ENCODE data around the gene WDSUB1.

The WDSUB1 gene

DNA sequence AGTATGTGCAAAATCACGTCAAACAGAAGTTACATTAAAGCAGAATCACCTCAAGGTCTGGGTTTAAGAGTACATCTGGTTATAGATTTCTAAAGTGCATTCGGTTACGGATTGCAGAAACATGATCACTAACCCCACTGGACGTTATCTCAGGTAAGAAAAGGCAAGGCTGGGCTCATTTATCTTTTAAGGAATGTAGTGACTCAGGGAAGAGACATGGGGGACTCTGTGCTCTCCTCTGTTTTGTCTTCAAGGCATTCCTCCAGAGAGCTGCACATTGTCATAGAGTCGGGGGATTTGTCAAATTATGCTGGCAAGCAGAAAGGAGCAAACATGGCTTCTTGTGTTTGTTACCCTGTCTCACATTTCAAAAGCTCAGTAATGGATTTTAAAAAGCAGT is 14.3 kb downstream of the WDSUB1 start:
- DNase-seq (ENCODE audit: low read depth, low spot score): no peak
- no peak overlapping the region for H3K4me3 ChIP-seq (ENCODE audit: low read length)

GRCh38 chr2:159270744-159271379 is 15.6 kb downstream of the WDSUB1 start:
- H3K4me3 ChIP-seq (ENCODE audit: low read length): no peak overlapping the region
- DNase-seq (ENCODE audit: low read depth, low spot score): no peak

DNA sequence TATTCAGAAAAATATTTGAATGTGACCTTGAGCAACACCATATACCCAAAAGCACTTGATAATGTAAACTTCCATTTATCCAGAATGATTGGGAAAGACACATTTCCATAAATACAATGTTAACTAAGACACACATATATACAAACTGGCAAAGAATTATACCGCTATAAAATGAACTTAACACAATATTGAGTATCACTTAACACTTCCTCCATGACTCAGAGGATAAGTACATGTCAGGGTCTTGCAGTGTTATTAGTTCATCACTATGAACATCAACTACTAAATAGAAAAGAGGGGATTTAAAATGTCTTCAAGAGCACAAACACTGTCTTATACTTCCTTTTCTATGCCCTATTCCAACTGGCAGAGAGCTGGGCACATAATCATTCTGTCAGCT is 18.6 kb downstream of the WDSUB1 start:
- H3K4me3 ChIP-seq (ENCODE audit: low read length): no peak overlapping the region
- DNase-seq (ENCODE audit: low read depth, low spot score): no peak

GRCh38 chr2:159266554-159266953 is 19.9 kb downstream of the WDSUB1 start:
- DNase-seq (ENCODE audit: low read depth, low spot score): no peak
- no peak overlapping the region for H3K4me3 ChIP-seq (ENCODE audit: low read length)

- DNase-seq (ENCODE audit: low read depth, low spot score): no peak
- H3K4me3 ChIP-seq (ENCODE audit: low read length): no peak overlapping the region
Observed at GRCh38 chr2:159265171-159265576, 21.3 kb downstream of the WDSUB1 start.

- DNase-seq (ENCODE audit: low read depth, low spot score): no peak
- no peak overlapping the region for H3K4me3 ChIP-seq (ENCODE audit: low read length)
Observed at GRCh38 chr2:159262904-159263303, 23.6 kb downstream of the WDSUB1 start.

DNA sequence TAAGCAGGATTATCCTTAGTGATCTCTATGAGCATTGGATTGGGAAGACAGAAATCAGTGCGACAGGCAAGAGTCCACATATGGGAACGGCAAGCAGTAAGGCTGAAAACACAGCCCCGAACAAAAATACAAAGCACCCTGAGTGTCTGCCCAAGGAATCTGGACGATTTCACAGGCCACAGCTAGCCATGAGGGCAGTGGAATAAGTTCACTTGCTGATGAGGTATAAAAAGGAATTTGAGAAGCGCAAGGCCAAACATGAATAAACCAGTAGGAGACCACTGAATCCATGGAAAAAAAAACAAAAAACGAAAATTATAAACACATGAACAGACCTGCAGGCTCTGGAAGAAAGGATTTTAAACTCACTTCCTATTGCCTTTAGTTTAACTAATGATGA is 24.3 kb downstream of the WDSUB1 start:
- H3K4me3 ChIP-seq (ENCODE audit: low read length): no peak overlapping the region
- DNase-seq (ENCODE audit: low read depth, low spot score): no peak

GRCh38 chr2:159256159-159256558 is 30.3 kb downstream of the WDSUB1 start:
- no peak overlapping the region for H3K4me3 ChIP-seq (ENCODE audit: low read length)
- no peak for DNase-seq (ENCODE audit: low read depth, low spot score)

- no peak for DNase-seq (ENCODE audit: low read depth, low spot score)
- H3K4me3 ChIP-seq (ENCODE audit: low read length): no peak overlapping the region
Observed at GRCh38 chr2:159252905-159253304, 33.6 kb downstream of the WDSUB1 start.

DNA sequence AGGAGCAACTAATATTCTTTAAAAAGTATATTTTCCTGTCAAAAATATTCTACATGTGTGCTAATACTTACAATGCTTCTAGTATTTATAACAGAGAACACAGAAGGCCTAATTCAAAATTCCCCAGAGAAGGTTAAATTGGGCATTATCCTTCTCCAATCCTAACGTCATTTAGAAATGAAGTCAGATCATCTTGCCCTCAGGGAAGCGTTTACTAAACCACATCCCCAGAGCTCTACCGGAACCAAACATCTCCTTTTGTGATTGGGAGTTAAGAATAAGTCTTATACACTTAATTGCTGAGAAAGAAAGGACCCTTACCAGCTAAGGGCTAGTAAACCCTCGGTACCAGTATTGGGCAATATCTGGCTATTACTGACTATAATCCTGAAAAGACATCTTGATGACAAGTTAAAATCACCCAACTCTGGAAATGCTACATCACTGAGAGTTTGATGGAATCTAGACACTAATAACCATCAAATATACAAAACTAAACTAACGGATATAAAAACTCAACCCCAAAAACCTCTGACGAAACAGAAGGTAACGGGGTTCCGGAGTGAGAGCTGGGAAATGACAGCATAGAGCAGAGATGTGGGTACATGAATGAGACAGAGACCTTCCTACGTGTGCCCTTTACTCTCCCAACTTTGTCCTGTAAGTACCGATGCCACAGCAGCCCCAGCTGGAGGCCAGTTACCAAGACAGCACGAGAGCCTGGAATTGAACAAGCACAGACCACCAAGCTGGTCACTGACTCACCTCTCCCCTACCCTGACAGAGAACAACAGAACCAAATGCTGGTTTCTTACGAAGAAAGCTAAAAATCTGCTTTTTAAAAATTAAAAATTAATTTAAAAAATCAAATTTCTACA is 35.0 kb downstream of the WDSUB1 start:
- DNase-seq (ENCODE audit: low read depth, low spot score): peak; percentile 49
- H3K4me3 ChIP-seq (ENCODE audit: low read length): no peak overlapping the region

GRCh38 chr2:159249990-159250715 is 36.4 kb downstream of the WDSUB1 start:
- H3K4me3 ChIP-seq (ENCODE audit: low read length): no peak overlapping the region
- DNase-seq (ENCODE audit: low read depth, low spot score): peak; percentile 86

DNA sequence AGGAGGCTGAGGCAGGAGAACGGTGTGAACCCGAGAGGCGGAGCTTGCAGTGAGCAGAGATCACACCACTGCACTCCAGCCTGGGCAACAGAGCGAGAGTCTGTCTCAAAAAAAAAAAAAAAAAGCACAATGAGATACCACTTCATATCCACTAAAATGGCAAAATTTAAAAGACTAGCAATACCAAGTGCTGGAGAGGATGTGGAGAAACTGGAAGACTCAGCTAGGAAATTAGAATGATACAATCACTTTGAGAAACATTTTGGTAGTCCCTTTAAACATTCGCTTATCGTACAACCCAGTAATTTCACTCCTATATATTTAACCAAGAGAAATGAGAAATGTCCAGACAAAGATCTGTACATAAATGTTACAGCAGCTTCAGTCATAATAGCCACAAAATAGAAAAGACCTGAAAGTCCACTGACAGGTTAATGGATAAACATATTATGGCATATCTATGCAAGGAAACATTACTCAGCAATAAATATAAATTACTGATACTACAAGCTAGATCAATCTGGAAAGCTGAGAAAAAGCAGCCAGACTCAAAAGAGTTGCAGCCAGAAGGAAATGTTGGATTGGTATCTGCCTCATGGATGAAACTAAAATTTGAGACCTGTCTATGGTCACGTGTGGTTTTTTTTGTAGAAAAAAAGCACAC is 40.0 kb downstream of the WDSUB1 start:
- H3K4me3 ChIP-seq (ENCODE audit: low read length): no peak overlapping the region
- DNase-seq (ENCODE audit: low read depth, low spot score): no peak

DNA sequence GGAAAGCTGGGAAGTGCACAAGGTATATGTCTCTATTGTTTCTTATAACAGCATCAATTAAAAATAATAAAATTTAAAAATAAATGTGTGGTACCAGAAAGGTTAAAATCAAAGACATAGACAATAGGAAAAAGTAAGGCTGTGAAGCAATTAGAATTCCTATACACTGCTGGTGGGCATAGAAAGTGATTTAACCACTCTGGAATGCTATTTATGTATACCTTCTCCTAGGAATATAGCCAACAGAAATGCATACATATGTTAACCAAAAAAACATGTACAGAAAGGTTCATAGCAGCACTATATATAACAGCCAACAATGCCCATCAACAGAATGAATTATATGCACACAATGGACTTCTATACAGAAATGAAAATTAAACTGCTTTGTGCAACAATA is 43.0 kb downstream of the WDSUB1 start:
- H3K4me3 ChIP-seq (ENCODE audit: low read length): no peak overlapping the region
- no peak for DNase-seq (ENCODE audit: low read depth, low spot score)

DNA sequence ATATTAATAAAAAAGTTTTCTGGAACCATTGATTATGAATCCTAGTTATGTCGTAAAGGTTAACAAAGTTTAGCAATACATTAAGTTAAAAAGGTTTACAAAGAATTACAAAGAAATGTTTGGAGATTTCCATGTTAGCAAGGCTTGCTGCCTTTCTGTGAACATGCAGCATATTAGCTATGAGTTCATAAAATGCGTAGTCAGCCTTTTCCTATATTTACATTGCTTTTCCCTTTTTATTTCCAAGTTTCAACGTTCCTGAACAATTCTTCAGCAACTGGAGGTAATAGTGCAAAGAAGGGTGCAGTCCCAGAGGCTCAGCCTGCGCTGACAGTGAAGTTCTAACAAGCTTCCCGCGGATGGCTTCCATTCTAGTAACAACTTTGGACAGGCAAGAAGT is 51.6 kb downstream of the WDSUB1 start:
- no peak overlapping the region for H3K4me3 ChIP-seq (ENCODE audit: low read length)
- DNase-seq (ENCODE audit: low read depth, low spot score): no peak

GRCh38 chr2:159232456-159233170 is 53.9 kb downstream of the WDSUB1 start:
- no peak for DNase-seq (ENCODE audit: low read depth, low spot score)
- H3K4me3 ChIP-seq (ENCODE audit: low read length): no peak overlapping the region

GRCh38 chr2:159230145-159230877 is 56.2 kb downstream of the WDSUB1 start:
- no peak for DNase-seq (ENCODE audit: low read depth, low spot score)
- no peak overlapping the region for H3K4me3 ChIP-seq (ENCODE audit: low read length)

DNA sequence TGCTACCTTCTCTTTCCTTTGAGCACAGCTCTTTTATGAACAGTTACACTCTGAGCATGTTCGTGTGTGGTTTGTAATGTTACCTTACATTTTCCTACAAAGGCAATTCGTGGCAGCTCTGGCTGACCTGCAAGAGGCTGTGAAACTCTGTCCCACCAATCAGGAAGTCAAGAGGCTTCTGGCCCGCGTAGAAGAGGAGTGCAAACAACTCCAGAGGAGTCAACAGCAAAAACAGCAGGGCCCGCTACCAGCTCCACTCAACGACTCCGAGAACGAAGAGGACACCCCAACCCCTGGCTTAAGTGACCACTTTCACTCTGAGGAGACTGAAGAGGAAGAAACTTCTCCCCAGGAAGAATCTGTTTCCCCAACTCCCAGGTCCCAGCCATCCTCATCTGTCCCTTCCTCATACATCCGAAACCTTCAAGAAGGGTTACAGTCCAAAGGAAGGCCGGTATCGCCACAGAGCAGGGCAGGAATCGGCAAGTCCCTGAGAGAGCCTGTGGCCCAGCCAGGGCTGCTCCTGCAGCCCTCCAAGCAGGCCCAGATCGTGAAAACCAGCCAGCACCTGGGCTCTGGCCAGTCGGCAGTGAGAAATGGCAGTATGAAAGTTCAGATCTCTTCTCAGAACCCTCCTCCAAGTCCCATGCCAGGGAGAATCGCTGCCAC is 56.9 kb downstream of the WDSUB1 start:
- no peak for DNase-seq (ENCODE audit: low read depth, low spot score)
- H3K4me3 ChIP-seq (ENCODE audit: low read length): no peak overlapping the region

DNA sequence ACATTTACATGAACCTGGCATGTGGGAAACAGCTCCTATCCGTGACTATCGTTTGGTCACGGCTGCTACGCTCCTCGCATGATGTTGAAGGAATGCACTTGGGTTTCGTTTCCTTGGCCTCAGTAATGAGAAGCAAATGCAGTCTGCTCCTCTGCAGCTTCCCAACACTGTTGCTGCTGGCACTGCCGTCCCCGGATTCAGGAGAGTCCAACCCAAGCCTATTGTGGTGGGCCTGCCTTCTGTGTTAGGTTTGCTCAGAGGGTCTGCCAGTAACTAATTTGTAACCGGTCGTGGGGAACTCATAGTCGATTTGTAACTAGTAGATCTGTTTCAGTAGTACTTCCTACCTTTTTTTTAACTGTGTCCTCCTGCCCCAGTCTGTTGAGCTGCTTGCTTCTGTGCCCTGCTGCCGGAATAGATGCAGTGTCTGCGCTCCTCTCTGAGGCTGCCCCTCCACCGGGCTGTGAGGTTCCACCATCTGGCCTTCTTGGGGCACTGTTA is 58.4 kb downstream of the WDSUB1 start:
- DNase-seq (ENCODE audit: low read depth, low spot score): no peak
- no peak overlapping the region for H3K4me3 ChIP-seq (ENCODE audit: low read length)

All from Jurkat, Clone E6-1 (cell line).